Smooth muscle cell (in vitro differentiated cells): ENCODE measurements around the gene FARS2. TPM values are rescaled to one million over a fixed set of nuclear protein-coding genes. Genes with fewer than 3 reads are reported as not detected.

ENCODE experiments used
- DNase-seq: peaks from one replicate; lab custom pipeline; 2025; ENCODE audit not compliant: unreplicated experiment; lab: John Stamatoyannopoulos, UW
- H2AFZ ChIP-seq: fragments of 200-600 bp; sonication (generic); 2 replicates; pipeline ENCODE4 v1.6.0; 2016; ENCODE audit warnings: antibody characterized with exemption, low read depth, mild to moderate bottlenecking
- H3F3A ChIP-seq: fragments of 200-600 bp; sonication (generic); 2 replicates; pipeline ENCODE4 v1.6.0; 2017; ENCODE audit warnings: antibody characterized with exemption, low read depth
- H3K27ac ChIP-seq: fragments of 200-600 bp; sonication (generic); 2 replicates; pipeline ENCODE4 v1.5.1; 2016; ENCODE audit warnings: low read depth, mild to moderate bottlenecking
- H3K27me3 ChIP-seq: fragments of 200-600 bp; sonication (generic); 2 replicates; pipeline ENCODE4 v1.6.1; 2016; ENCODE audit warnings: low read depth, mild to moderate bottlenecking
- H3K36me3 ChIP-seq: fragments of 200-600 bp; sonication (generic); 2 replicates; pipeline ENCODE4 v1.5.1; 2016; ENCODE audit warnings: low read depth
- H3K4me1 ChIP-seq: fragments of 200-600 bp; sonication (generic); 2 replicates; pipeline ENCODE4 v1.5.1; 2016; ENCODE audit warnings: low read depth
- H3K4me2 ChIP-seq: fragments of 200-600 bp; sonication (generic); 2 replicates; pipeline ENCODE4 v1.6.0; 2016; ENCODE audit warnings: mild to moderate bottlenecking
- H3K4me3 ChIP-seq: fragments of 200-600 bp; sonication (generic); 2 replicates; pipeline ENCODE4 v1.5.1; 2016; ENCODE audit warnings: mild to moderate bottlenecking
- H3K79me2 ChIP-seq: fragments of 200-600 bp; sonication (generic); 2 replicates; pipeline ENCODE4 v1.6.0; 2016; ENCODE audit warnings: low read depth, mild to moderate bottlenecking
- H3K9ac ChIP-seq: fragments of 200-600 bp; sonication (generic); 2 replicates; pipeline ENCODE4 v1.6.0; 2016; ENCODE audit warnings: low read depth
- H3K9me3 ChIP-seq: fragments of 200-600 bp; sonication (generic); replicated peaks from 2 replicates; pipeline ENCODE4 v1.5.1; 2016; ENCODE audit warnings: low read depth
- H4K20me1 ChIP-seq: fragments of 200-600 bp; sonication (generic); 2 replicates; pipeline ENCODE4 v1.6.0; 2016; ENCODE audit warnings: low read depth
- WGBS: methylation state at CpG from one replicate; pipeline ENCODE4 v1.1.7; 2016; ENCODE audit warnings: low lambda C conversion rate; 5-methylcytosine and 5-hydroxymethylcytosine counted together
- polyA plus RNA-seq: library from polyadenylated mRNA; unstranded; fragments of >200 nt; fragmentation: Nextera tagmentation; extraction: Ambion mirVana; gene quantifications from 2 replicates; pipeline ENCODE4 v1.2.1, GENCODE V29; 2016
- total RNA-seq: library from RNA; depleted of rRNA; stranded (reverse); fragments of >200 nt; gene quantifications from 2 replicates; pipeline ENCODE4 v1.2.3, GENCODE V29; 2014
- TF ChIP-seq, protein P1 (sequence below): fragments of 200-600 bp; sonication (generic); IDR thresholded peaks from 2 replicates; pipeline ENCODE4 v1.5.1; 2017; ENCODE audit warnings: borderline replicate concordance, mild to moderate bottlenecking, antibody characterized with exemption; ENCODE audit not compliant: insufficient read depth, poor library complexity, severe bottlenecking

FARS2 gene
- total and polyA plus RNA-seq, 2 experiments from 2014 or later, result 9.6 to 13.2 TPM

DNA sequence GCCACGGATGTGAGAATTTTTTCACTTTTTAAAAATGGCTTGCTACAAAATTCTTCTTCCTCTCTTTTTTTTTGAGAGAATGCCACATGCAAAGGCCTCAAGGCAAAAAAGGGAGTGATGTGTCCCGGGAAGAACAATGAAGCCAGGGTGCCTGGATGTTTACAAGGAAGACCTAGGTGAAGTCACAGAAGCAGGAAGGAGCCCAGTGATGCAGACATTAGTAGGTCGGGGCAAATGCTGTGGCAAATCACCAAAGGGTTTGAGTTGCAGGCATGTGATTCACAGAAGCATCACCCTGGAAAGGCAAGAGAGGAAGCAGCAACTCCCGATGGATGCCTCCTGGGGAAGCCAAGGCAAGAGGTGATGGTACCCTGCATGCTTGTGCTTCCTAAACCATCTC is 46.8 kb downstream of the FARS2 start:
- H3F3A ChIP-seq, result no peaks in the 10 kb centered on the region
- no peak for DNase-seq
- H3K27ac ChIP-seq, result no peak overlapping the region
- H3K79me2 ChIP-seq, result peaks cover 8% of the 10 kb centered on the region
- no peak overlapping the region for H3K4me2 ChIP-seq
- H3K9ac ChIP-seq, result no peak overlapping the region
- 77% methylated on average over 4 of the region's 4 CpGs for WGBS
- no peak overlapping the region for H2AFZ ChIP-seq
- TF ChIP-seq, protein P1, sequence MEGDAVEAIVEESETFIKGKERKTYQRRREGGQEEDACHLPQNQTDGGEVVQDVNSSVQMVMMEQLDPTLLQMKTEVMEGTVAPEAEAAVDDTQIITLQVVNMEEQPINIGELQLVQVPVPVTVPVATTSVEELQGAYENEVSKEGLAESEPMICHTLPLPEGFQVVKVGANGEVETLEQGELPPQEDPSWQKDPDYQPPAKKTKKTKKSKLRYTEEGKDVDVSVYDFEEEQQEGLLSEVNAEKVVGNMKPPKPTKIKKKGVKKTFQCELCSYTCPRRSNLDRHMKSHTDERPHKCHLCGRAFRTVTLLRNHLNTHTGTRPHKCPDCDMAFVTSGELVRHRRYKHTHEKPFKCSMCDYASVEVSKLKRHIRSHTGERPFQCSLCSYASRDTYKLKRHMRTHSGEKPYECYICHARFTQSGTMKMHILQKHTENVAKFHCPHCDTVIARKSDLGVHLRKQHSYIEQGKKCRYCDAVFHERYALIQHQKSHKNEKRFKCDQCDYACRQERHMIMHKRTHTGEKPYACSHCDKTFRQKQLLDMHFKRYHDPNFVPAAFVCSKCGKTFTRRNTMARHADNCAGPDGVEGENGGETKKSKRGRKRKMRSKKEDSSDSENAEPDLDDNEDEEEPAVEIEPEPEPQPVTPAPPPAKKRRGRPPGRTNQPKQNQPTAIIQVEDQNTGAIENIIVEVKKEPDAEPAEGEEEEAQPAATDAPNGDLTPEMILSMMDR, result no peak
- H3K36me3 ChIP-seq, result no peaks in the 10 kb centered on the region
- H3K27me3 ChIP-seq, result no peaks in the 10 kb centered on the region
- no peaks in the 10 kb centered on the region for H3K4me1 ChIP-seq
- H3K9me3 ChIP-seq, result no peaks in the 10 kb centered on the region
- peaks cover 11% of the 10 kb centered on the region for H4K20me1 ChIP-seq
- H3K4me3 ChIP-seq, result no peak overlapping the region

GRCh38 chr6:5314191-5314865 is 53.0 kb downstream of the FARS2 start:
- H4K20me1 ChIP-seq, result peaks cover 2% of the 10 kb centered on the region
- H3K4me1 ChIP-seq, result no peaks in the 10 kb centered on the region
- DNase-seq, result no peak
- WGBS, result 90% methylated on average over 4 of the region's 4 CpGs
- H2AFZ ChIP-seq, result no peak overlapping the region
- H3K27me3 ChIP-seq, result no peaks in the 10 kb centered on the region
- TF ChIP-seq, protein P1, result no peak
- H3K4me3 ChIP-seq, result no peak overlapping the region
- H3K9ac ChIP-seq, result no peak overlapping the region
- H3K9me3 ChIP-seq, result no peaks in the 10 kb centered on the region
- H3K36me3 ChIP-seq, result no peaks in the 10 kb centered on the region
- H3F3A ChIP-seq, result peaks cover 10% of the 10 kb centered on the region
- no peak overlapping the region for H3K27ac ChIP-seq
- H3K79me2 ChIP-seq, result peaks cover 8% of the 10 kb centered on the region
- H3K4me2 ChIP-seq, result no peak overlapping the region

GRCh38 chr6:5315881-5316280 is 54.6 kb downstream of the FARS2 start:
- Histone ChIP-seq H3K9me3 (no peaks in the 10 kb centered on the region), H3K9ac (peak overlapping the region; percentile 32), H3K79me2 (no peaks in the 10 kb centered on the region), H3K27ac (peak overlapping the region; percentile 73), H3K4me1 (no peaks in the 10 kb centered on the region), H2AFZ (no peak overlapping the region), H3K4me3 (no peak overlapping the region), H3K4me2 (peak overlapping the region; percentile 45), H4K20me1 (peaks cover 2% of the 10 kb centered on the region), H3F3A (peaks cover 10% of the 10 kb centered on the region), H3K36me3 (no peaks in the 10 kb centered on the region), H3K27me3 (no peaks in the 10 kb centered on the region)
- no peak for DNase-seq
- TF ChIP-seq, protein P1, result no peak
- WGBS, result 26% methylated on average over 5 of the region's 5 CpGs

GRCh38 chr6:5316951-5317350 is 55.6 kb downstream of the FARS2 start:
- Histone ChIP-seq H3K27me3 (no peaks in the 10 kb centered on the region), H3K9me3 (no peaks in the 10 kb centered on the region), H3K36me3 (no peaks in the 10 kb centered on the region), H3F3A (peaks cover 10% of the 10 kb centered on the region), H3K4me3 (no peak overlapping the region), H3K27ac (peak overlapping the region; percentile 73), H3K79me2 (no peaks in the 10 kb centered on the region), H3K4me1 (no peaks in the 10 kb centered on the region), H2AFZ (no peak overlapping the region), H4K20me1 (peaks cover 2% of the 10 kb centered on the region), H3K9ac (peak overlapping the region; percentile 32), H3K4me2 (peak overlapping the region; percentile 5)
- TF ChIP-seq, protein P1, result no peak
- WGBS, result 54% methylated on average over 4 of the region's 4 CpGs
- DNase-seq, result no peak
